GM12864 (cell line): ENCODE measurements around the gene FN1.

Experiments used
- DNase-seq: peaks from one replicate; pipeline ENCODE4 v3.0.0-alpha.2; 2011; ENCODE audit warnings: low read depth
- H3K4me3 ChIP-seq: 2 replicates; pipeline ENCODE4 v1.5.1; 2011; ENCODE audit warnings: mild to moderate bottlenecking, low read depth, low read length, control low read depth
- TF ChIP-seq, protein P1 (sequence below): IDR thresholded peaks from 2 replicates; pipeline ENCODE4 v1.5.1; 2011; ENCODE audit warnings: low read depth, mild to moderate bottlenecking, moderate library complexity, low read length, control low read depth, inconsistent platforms; ENCODE audit errors: missing control alignments

FN1 gene

DNA sequence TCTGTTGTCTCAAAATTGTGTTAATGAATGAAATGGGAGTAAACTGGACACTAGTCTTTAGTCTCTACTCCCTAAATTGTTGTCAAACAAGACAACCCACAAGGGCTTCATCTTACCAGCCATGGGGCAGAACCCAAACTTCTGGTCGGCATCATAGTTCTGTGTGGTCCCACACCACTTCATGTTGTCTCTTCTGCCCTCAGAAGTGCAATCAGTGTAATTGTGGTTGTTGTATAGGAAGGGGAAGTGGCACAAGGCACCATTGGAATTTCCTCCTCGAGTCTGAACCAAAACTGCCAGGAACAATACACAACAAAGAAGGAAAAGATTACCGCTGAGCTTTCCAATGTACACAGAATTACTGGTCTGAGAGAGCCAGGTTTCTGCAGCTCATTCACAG is 12.6 kb downstream of the FN1 start:
- no peak for DNase-seq
- H3K4me3 ChIP-seq, result no peak overlapping the region
- TF ChIP-seq, protein P1, sequence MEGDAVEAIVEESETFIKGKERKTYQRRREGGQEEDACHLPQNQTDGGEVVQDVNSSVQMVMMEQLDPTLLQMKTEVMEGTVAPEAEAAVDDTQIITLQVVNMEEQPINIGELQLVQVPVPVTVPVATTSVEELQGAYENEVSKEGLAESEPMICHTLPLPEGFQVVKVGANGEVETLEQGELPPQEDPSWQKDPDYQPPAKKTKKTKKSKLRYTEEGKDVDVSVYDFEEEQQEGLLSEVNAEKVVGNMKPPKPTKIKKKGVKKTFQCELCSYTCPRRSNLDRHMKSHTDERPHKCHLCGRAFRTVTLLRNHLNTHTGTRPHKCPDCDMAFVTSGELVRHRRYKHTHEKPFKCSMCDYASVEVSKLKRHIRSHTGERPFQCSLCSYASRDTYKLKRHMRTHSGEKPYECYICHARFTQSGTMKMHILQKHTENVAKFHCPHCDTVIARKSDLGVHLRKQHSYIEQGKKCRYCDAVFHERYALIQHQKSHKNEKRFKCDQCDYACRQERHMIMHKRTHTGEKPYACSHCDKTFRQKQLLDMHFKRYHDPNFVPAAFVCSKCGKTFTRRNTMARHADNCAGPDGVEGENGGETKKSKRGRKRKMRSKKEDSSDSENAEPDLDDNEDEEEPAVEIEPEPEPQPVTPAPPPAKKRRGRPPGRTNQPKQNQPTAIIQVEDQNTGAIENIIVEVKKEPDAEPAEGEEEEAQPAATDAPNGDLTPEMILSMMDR, result no peak

- H3K4me3 ChIP-seq, result no peak overlapping the region
- DNase-seq, result no peak
- TF ChIP-seq, protein P1, result no peak
These were observed 13.2 kb downstream of the FN1 start for GRCh38 chr2:215422676-215423075.

- TF ChIP-seq, protein P1, result no peak
- DNase-seq, result no peak
- H3K4me3 ChIP-seq, result no peak overlapping the region
These were observed 13.9 kb downstream of the FN1 start for GRCh38 chr2:215421859-215422461.

GRCh38 chr2:215420471-215420935 is 15.4 kb downstream of the FN1 start:
- TF ChIP-seq, protein P1, result no peak
- no peak overlapping the region for H3K4me3 ChIP-seq
- no peak for DNase-seq

GRCh38 chr2:215419769-215420470 is 15.9 kb downstream of the FN1 start:
- no peak for DNase-seq
- no peak overlapping the region for H3K4me3 ChIP-seq
- TF ChIP-seq, protein P1, result no peak

GRCh38 chr2:215419113-215419512 is 16.8 kb downstream of the FN1 start:
- no peak for DNase-seq
- no peak overlapping the region for H3K4me3 ChIP-seq
- TF ChIP-seq, protein P1, result no peak
